Natural killer cell (primary cell): ENCODE data around the gene PDE4D. TPM values are rescaled to one million over a fixed set of nuclear protein-coding genes. Genes with fewer than 3 reads are reported as not detected.

ENCODE experiments used
- ATAC-seq, 3 donors: fragments of 150-1000 bp in 2 of 3; fragments of 200-7000 bp in 1 of 3; cut with Tn5 transposase; 1 replicate in 1 of 3; 2 replicates in 2 of 3; pipeline ENCODE4 v1.10.0; 2021; ENCODE audit warnings: mild to moderate bottlenecking in 2 of 3, moderate library complexity in 2 of 3
- DNase-seq, 2 donors: peaks; one replicate each; pipeline versions ENCODE4 v3.0.0 to v3.0.0-alpha.2; 2013 to 2021; ENCODE audit warnings: mixed read lengths in 1 of 2
- H3K27ac ChIP-seq: one replicate; pipeline ENCODE4 v1.5.1; 2013; ENCODE audit warnings: mild to moderate bottlenecking, low read length
- H3K27me3 ChIP-seq: one replicate; pipeline ENCODE4 v1.6.1; 2013; ENCODE audit warnings: low read length; ENCODE audit not compliant: control insufficient read depth, insufficient read depth
- H3K36me3 ChIP-seq: one replicate; pipeline ENCODE4 v1.6.1; 2013; ENCODE audit warnings: low read length; ENCODE audit not compliant: control insufficient read depth, insufficient read depth
- H3K4me1 ChIP-seq: one replicate; pipeline ENCODE4 v1.6.1; 2013; ENCODE audit warnings: low read length; ENCODE audit not compliant: control insufficient read depth, insufficient read depth
- H3K4me3 ChIP-seq: one replicate; pipeline ENCODE4 v1.5.1; 2013; ENCODE audit warnings: low read length
- H3K9me3 ChIP-seq: one replicate; pipeline ENCODE4 v1.6.1; 2013; ENCODE audit warnings: low read length; ENCODE audit not compliant: control insufficient read depth, insufficient read depth
- H3K27ac Mint-ChIP-seq, 2 donors: one replicate each; pipeline ENCODE4 v1.8.0; 2022; ENCODE audit warnings: mild to moderate bottlenecking in 2 of 2, mixed read lengths in 2 of 2, moderate library complexity in 1 of 2
- H3K27me3 Mint-ChIP-seq, 2 donors: one replicate each; pipeline ENCODE4 v1.8.0; 2022; ENCODE audit warnings: low read depth in 2 of 2, mixed read lengths in 2 of 2
- H3K36me3 Mint-ChIP-seq: one replicate; pipeline ENCODE4 v1.8.0; 2022; ENCODE audit warnings: mixed read lengths
- H3K4me1 Mint-ChIP-seq, 2 donors: one replicate each; pipeline ENCODE4 v1.8.0; 2022; ENCODE audit warnings: mixed read lengths in 2 of 2
- H3K4me3 Mint-ChIP-seq: one replicate; pipeline ENCODE4 v1.8.0; 2022; ENCODE audit warnings: mild to moderate bottlenecking, moderate library complexity, mixed read lengths
- H3K9me3 Mint-ChIP-seq, 2 donors: one replicate each; pipeline ENCODE4 v1.8.0; 2022; ENCODE audit warnings: mixed read lengths in 2 of 2
- CTCF ChIP-seq: fragments of 200-600 bp; IDR thresholded peaks from one replicate; pipeline ENCODE4 v1.8.0; 2022; ENCODE audit warnings: antibody characterized with exemption
- WGBS: methylation state at CpG from one replicate; pipeline ENCODE4 v1.1.7; 2013; ENCODE audit warnings: missing lambda C conversion rate; ENCODE audit not compliant: insufficient coverage; 5-methylcytosine and 5-hydroxymethylcytosine counted together
- intact Hi-C: fragments of 100-400 bp; cut with micrococcal nuclease; formaldehyde crosslinking; loops from one replicate; pipeline ENCODE4 v1.14.2; 2022
- total RNA-seq, 4 donors: library from RNA; stranded (reverse); fragments of 120-200 nt in 1 of 4; gene quantifications; one replicate each; pipeline versions ENCODE4 v1.2.3 to v1.2.4, GENCODE V29; 2013 to 2022

Gene PDE4D
- total RNA-seq, 3 donors from 2014 or later (not counting 1 experiment from before 2014, with no cell fraction given): 109 to 170 (median 116) TPM

- WGBS: no CpG with 5 or more reads among the region's 1 CpG
- no peak for TF ChIP-seq CTCF
- H3K4me1 Mint-ChIP-seq: peaks cover 11 to 15% of the 10 kb centered on the region in 2 donors
Measured at GRCh38 chr5:59282726-59283125, 610.8 kb downstream of the PDE4D start.

GRCh38 chr5:59279979-59280378, 613.5 kb downstream of the PDE4D start:
- Histone ChIP-seq H3K36me3 (no peaks in the 10 kb centered on the region), H3K4me1 (peaks cover 5% of the 10 kb centered on the region), H3K9me3 (no peaks in the 10 kb centered on the region), H3K4me3 (no peak overlapping the region), H3K27me3 (peaks cover 4% of the 10 kb centered on the region), H3K27ac (no peak overlapping the region)
- intact Hi-C loops: no loop called here
- H3K27ac Mint-ChIP-seq: no peak overlapping the region
- TF ChIP-seq CTCF: no peak
- WGBS: no CpG with 5 or more reads among the region's 2 CpGs
- DNase-seq (no peak), ATAC-seq (no peak)
- H3K27me3 Mint-ChIP-seq: peaks cover 3 to 9% of the 10 kb centered on the region in 2 donors
- H3K4me1 Mint-ChIP-seq: peaks cover 17 to 20% of the 10 kb centered on the region in 2 donors
- no peaks in the 10 kb centered on the region for H3K9me3 Mint-ChIP-seq
- H3K36me3 Mint-ChIP-seq: no peaks in the 10 kb centered on the region
- no peak overlapping the region for H3K4me3 Mint-ChIP-seq

More at GRCh38 chr5:59282726-59283125, 610.8 kb downstream of the PDE4D start:
- H3K27ac Mint-ChIP-seq: no peak overlapping the region
- no peaks in the 10 kb centered on the region for H3K9me3 Mint-ChIP-seq
- Histone ChIP-seq H3K27ac (no peak overlapping the region), H3K27me3 (peaks cover 2% of the 10 kb centered on the region), H3K36me3 (no peaks in the 10 kb centered on the region), H3K9me3 (no peaks in the 10 kb centered on the region), H3K4me1 (no peaks in the 10 kb centered on the region), H3K4me3 (no peak overlapping the region)
- no peak for DNase-seq
- H3K4me3 Mint-ChIP-seq: no peak overlapping the region
- no peak for ATAC-seq
- intact Hi-C loops: no loop called here
- H3K36me3 Mint-ChIP-seq: no peaks in the 10 kb centered on the region
- peaks cover 2 to 6% of the 10 kb centered on the region in 2 donors for H3K27me3 Mint-ChIP-seq

- Histone ChIP-seq H3K4me3 (no peak overlapping the region), H3K4me1 (peaks cover 5% of the 10 kb centered on the region), H3K27me3 (peaks cover 8% of the 10 kb centered on the region), H3K9me3 (no peaks in the 10 kb centered on the region), H3K27ac (no peak overlapping the region), H3K36me3 (no peaks in the 10 kb centered on the region)
- WGBS: 88% methylated on average over 5 of the region's 5 CpGs
- peaks cover 5 to 13% of the 10 kb centered on the region in 2 donors for H3K27me3 Mint-ChIP-seq
- peaks cover 13% of the 10 kb centered on the region in 2 donors for H3K4me1 Mint-ChIP-seq
- ATAC-seq: no peak
- H3K9me3 Mint-ChIP-seq: no peaks in the 10 kb centered on the region
- no peak for DNase-seq
- no peak overlapping the region for H3K4me3 Mint-ChIP-seq
- no peaks in the 10 kb centered on the region for H3K36me3 Mint-ChIP-seq
- intact Hi-C loops: no loop called here
- H3K27ac Mint-ChIP-seq: no peak overlapping the region
- TF ChIP-seq CTCF: no peak
Measured at GRCh38 chr5:59276917-59277372, 616.6 kb downstream of the PDE4D start.

GRCh38 chr5:59276325-59276675, 617.2 kb downstream of the PDE4D start:
- 43% methylated on average over 2 of the region's 2 CpGs for WGBS
- H3K9me3 Mint-ChIP-seq: no peaks in the 10 kb centered on the region
- ATAC-seq (no peak), DNase-seq (no peak)
- H3K27ac Mint-ChIP-seq: peak overlapping the region in 1 of 2 donors; percentile 80
- peaks cover 13% of the 10 kb centered on the region in 2 donors for H3K4me1 Mint-ChIP-seq
- H3K27me3 Mint-ChIP-seq: peaks cover 5 to 13% of the 10 kb centered on the region in 2 donors
- H3K27me3 ChIP-seq: peaks cover 8% of the 10 kb centered on the region
- intact Hi-C loops: no loop called here
- no peak overlapping the region for H3K27ac ChIP-seq
- H3K4me3 Mint-ChIP-seq: no peak overlapping the region
- H3K4me1 ChIP-seq: peaks cover 5% of the 10 kb centered on the region
- no peak for TF ChIP-seq CTCF
- H3K36me3 Mint-ChIP-seq: no peaks in the 10 kb centered on the region
- H3K9me3 ChIP-seq: no peaks in the 10 kb centered on the region
- H3K4me3 ChIP-seq: peak overlapping the region; percentile 10
- H3K36me3 ChIP-seq: no peaks in the 10 kb centered on the region
